Testis (tissue), 3 donors: ENCODE results near the gene ITGB2. TPM values are rescaled to one million over a fixed set of nuclear protein-coding genes. Genes with fewer than 3 reads are reported as not detected.
A peak's percentile ranks its signal among the peaks of the same experiment; 100 is the strongest.

Experiments
- DNase-seq: peaks from one replicate; pipeline ENCODE4 v3.0.0-alpha.2; 2019
- H3K27ac ChIP-seq, 2 donors: fragments of 200-600 bp; sonication (generic); one replicate each; pipeline ENCODE4 v1.5.1; 2019
- H3K27me3 ChIP-seq: fragments of 200-600 bp; sonication (generic); one replicate; pipeline ENCODE4 v1.5.1; 2019
- H3K36me3 ChIP-seq: fragments of 200-600 bp; sonication (generic); one replicate; pipeline ENCODE4 v1.5.1; 2017; ENCODE audit warnings: low read depth; ENCODE audit errors: missing control alignments
- H3K4me1 ChIP-seq: fragments of 200-600 bp; sonication (generic); one replicate; pipeline ENCODE4 v1.5.1; 2019
- H3K4me3 ChIP-seq, 2 donors: fragments of 200-600 bp; sonication (generic); one replicate each; pipeline ENCODE4 v1.5.1; 2017 to 2019
- H3K9me3 ChIP-seq: fragments of 200-600 bp; sonication (generic); one replicate; pipeline ENCODE4 v1.5.1; 2017
- POLR2A ChIP-seq: fragments of 450-650 bp; IDR thresholded peaks from one replicate; pipeline ENCODE4 v1.6.1; 2017; ENCODE audit warnings: antibody characterized with exemption, mild to moderate bottlenecking, moderate library complexity
- WGBS, 2 donors: methylation state at CpG; one replicate each; pipeline ENCODE4 v1.1.5; 2018; 5-methylcytosine and 5-hydroxymethylcytosine counted together
- intact Hi-C: fragments of 100-400 bp; cut with DNase I; formaldehyde crosslinking; loops from one replicate; pipeline ENCODE4 v1.15.1; 2023; ENCODE audit warnings: low total_unique reads
- polyA plus RNA-seq: library from polyadenylated mRNA; stranded (reverse); fragments of 350-450 nt; fragmentation: Illumina TruSeq; extraction: RNeasy Lipid Tissue Mini Kit (QIAGEN cat#74804); gene quantifications from one replicate; pipeline ENCODE4 v1.2.3, GENCODE V29; 2014; ENCODE audit warnings: low read depth, low replicate concordance; ENCODE audit not compliant: insufficient read depth
- total RNA-seq, 2 donors: library from RNA; depleted of rRNA; stranded (reverse); fragments of >200 nt; gene quantifications; one replicate each; pipeline ENCODE4 v1.2.3, GENCODE V29; 2016
- TF ChIP-seq, protein P1 (sequence below), 3 experiments: fragments of 450-650 bp in 2 of 3; fragments of 200-600 bp in 1 of 3; sonication (generic) in 1 of 3; IDR thresholded peaks; one replicate each; pipeline ENCODE4 v1.5.1; 2016 to 2019; ENCODE audit warnings: antibody characterized with exemption in 3 of 3, mild to moderate bottlenecking in 2 of 3, moderate library complexity in 1 of 3

ITGB2 gene
- total and polyA plus RNA-seq, 3 donors from 2014 or later = 5.6 to 29.5 (median 27.4) TPM

GRCh38 chr21:44941567-44941966, 20.9 kb upstream of the ITGB2 start:
- WGBS, 2 donors = 79 to 86% methylated on average over 5 to 8 of the region's 8 CpGs

GRCh38 chr21:44940116-44940631, 19.5 kb upstream of the ITGB2 start:
- Histone ChIP-seq H3K4me3 (peak overlapping the region; percentile 84 to 89), H3K4me1 (peaks cover 11% of the 10 kb centered on the region), H3K27ac (peak overlapping the region in 1 of 2 donors; percentile 68), H3K36me3 (no peaks in the 10 kb centered on the region), H3K9me3 (no peaks in the 10 kb centered on the region), H3K27me3 (no peaks in the 10 kb centered on the region)
- WGBS, 2 donors = 0 to 2% methylated on average over 7 to 13 of the region's 53 CpGs
- no peak for DNase-seq
- no peak for TF ChIP-seq POLR2A
- TF ChIP-seq, protein P1, sequence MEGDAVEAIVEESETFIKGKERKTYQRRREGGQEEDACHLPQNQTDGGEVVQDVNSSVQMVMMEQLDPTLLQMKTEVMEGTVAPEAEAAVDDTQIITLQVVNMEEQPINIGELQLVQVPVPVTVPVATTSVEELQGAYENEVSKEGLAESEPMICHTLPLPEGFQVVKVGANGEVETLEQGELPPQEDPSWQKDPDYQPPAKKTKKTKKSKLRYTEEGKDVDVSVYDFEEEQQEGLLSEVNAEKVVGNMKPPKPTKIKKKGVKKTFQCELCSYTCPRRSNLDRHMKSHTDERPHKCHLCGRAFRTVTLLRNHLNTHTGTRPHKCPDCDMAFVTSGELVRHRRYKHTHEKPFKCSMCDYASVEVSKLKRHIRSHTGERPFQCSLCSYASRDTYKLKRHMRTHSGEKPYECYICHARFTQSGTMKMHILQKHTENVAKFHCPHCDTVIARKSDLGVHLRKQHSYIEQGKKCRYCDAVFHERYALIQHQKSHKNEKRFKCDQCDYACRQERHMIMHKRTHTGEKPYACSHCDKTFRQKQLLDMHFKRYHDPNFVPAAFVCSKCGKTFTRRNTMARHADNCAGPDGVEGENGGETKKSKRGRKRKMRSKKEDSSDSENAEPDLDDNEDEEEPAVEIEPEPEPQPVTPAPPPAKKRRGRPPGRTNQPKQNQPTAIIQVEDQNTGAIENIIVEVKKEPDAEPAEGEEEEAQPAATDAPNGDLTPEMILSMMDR (IDR thresholded peaks at IDR 0.05) = no peak
- intact Hi-C loops = no loop called here

More at GRCh38 chr21:44941567-44941966, 20.9 kb upstream of the ITGB2 start:
- TF ChIP-seq POLR2A = no peak
- TF ChIP-seq, protein P1 (IDR thresholded peaks at IDR 0.05) = no peak
- intact Hi-C loops = no loop called here
- Histone ChIP-seq H3K4me3 (no peak overlapping the region), H3K9me3 (no peaks in the 10 kb centered on the region), H3K36me3 (no peaks in the 10 kb centered on the region), H3K27ac (no peak overlapping the region), H3K27me3 (no peaks in the 10 kb centered on the region), H3K4me1 (peaks cover 11% of the 10 kb centered on the region)
- DNase-seq = no peak

DNA sequence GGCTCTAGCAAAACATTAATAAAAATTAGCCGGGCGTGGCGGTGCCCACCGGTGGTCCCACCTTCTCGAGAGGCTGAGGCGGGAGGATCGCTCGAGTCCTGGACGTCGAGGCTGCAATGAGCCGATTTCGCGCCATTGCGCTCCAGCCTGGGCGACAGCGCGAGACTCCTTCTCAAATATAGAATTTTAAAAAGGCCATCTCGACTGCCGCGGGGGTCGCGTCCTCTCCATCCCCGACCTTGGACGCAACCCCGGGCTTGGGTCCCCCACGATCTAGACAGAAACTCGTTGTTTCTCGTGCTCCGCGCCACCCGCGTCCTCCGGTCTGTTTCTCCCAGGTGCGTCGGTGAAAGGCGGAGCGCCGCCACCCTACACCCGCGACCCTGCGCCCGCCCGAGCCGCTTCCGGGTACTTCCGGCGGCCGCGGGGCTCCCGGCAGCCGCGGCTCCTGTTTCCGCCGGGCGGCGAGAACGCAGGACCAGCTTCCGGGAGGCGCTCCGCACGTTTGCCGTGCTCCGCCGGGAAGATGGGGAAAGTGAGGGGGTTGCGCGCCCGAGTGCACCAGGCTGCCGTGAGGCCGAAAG, 18.9 kb upstream of the ITGB2 start, which contains the start of gene SLX9:
Gene SLX9, plus strand, starts transcription at position 498 of the 584 bp plus-strand sequence. Its CDS starts 29 bp downstream, at position 527.
- Histone ChIP-seq H3K27ac (peak within 1 kb of the TSS in 1 of 2 donors; percentile 68), H3K36me3 (no peaks in the 10 kb centered on the region), H3K27me3 (no peaks in the 10 kb centered on the region), H3K4me3 (peak within 1 kb of the TSS; percentile 84 to 89), H3K9me3 (no peaks in the 10 kb centered on the region), H3K4me1 (peaks cover 11% of the 10 kb centered on the region)
- peak; percentile 76 for DNase-seq
- intact Hi-C loops = loop anchor here (10.0 kb wide), 1 partner anchor 125 kb away; the partner anchor contains the start of gene SUMO3
- 3 to 4% methylated on average over 22 to 50 of the region's 69 CpGs for WGBS, 2 donors
- no peak for TF ChIP-seq POLR2A
- TF ChIP-seq, protein P1 (IDR thresholded peaks at IDR 0.05) = no peak

DNA sequence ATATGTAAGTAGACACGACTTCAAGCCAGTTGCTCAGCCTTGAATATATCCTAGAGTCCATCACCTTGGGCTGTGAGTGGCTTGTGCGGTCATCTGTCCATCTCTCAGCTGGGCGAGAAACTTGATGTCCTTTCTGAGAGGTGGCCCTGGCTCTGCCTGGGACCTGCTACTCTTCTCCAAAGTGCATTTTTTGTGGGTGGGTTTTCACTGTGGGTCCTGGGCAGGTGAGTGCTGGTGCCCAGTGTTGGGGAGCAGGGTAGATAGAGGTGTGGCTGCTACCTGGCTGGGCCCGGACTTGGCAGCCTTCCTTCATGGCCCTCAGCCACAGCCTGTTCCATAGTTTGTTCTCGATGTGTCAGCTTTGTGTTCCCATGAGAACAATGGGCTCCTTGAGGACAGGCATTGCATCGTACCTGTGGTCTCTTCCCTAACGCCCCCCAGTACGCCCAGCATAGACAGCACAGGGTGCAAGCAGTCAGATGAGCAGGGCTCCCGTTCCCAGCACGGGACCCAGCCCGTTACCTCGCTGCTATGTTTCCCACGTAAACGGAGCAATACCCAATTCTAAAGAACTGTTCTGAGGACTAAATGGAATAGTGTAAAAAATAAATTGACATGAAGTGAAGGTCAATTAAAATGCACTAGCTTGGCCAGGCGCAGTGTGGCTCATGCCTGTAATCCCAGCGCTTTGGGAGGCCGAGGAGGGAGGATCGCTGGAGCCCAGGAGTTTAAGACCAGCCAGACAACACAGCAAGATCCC, 18.3 kb upstream of the ITGB2 start:
- Histone ChIP-seq H3K36me3 (no peaks in the 10 kb centered on the region), H3K4me3 (peak overlapping the region; percentile 84 to 89), H3K27ac (no peak overlapping the region), H3K9me3 (no peaks in the 10 kb centered on the region), H3K4me1 (peaks cover 11% of the 10 kb centered on the region), H3K27me3 (no peaks in the 10 kb centered on the region)
- DNase-seq = no peak
- TF ChIP-seq POLR2A = no peak
- TF ChIP-seq, protein P1 (IDR thresholded peaks at IDR 0.05) = no peak
- intact Hi-C loops = loop anchor here (10.0 kb wide), 1 partner anchor 124 kb away; the partner anchor contains the start of gene SUMO3
- WGBS, 2 donors = 60 to 77% methylated on average over 14 to 18 of the region's 18 CpGs
